SK-N-SH (cell line): Measurements from ENCODE around the gene ARL5B.

Source experiments
- CTCF ChIP-seq: fragments of 200-600 bp; sonication (generic); IDR thresholded peaks from 2 replicates; pipeline ENCODE4 v1.6.1; 2017; ENCODE audit warnings: antibody characterized with exemption, mild to moderate bottlenecking, moderate library complexity
- EZH2phosphoT487 ChIP-seq: fragments of 200-600 bp; sonication (generic); IDR thresholded peaks from 2 replicates; pipeline ENCODE4 v1.6.1; 2017; ENCODE audit warnings: low read depth, mixed run types, mild to moderate bottlenecking, antibody characterized with exemption, moderate library complexity, borderline replicate concordance
- GABPA ChIP-seq: IDR thresholded peaks from 2 replicates; pipeline ENCODE4 v1.4.0; 2012; ENCODE audit warnings: low read depth, mild to moderate bottlenecking
- JUND ChIP-seq: IDR thresholded peaks from 2 replicates; pipeline ENCODE4 v1.4.0; 2012
- MXI1 ChIP-seq: IDR thresholded peaks from 2 replicates; pipeline ENCODE4 v1.6.1; 2012; ENCODE audit warnings: mild to moderate bottlenecking, low read depth, low read length, improper control_type of control experiment
- SMC3 ChIP-seq: IDR thresholded peaks from 2 replicates; pipeline ENCODE4 v1.6.1; 2012; ENCODE audit warnings: low read depth, low read length, improper control_type of control experiment

- TF ChIP-seq CTCF = no peak
- TF ChIP-seq GABPA = no peak
- TF ChIP-seq EZH2phosphoT487 = no peak
- TF ChIP-seq MXI1 = no peak
- TF ChIP-seq SMC3 = no peak
- no peak for TF ChIP-seq JUND
Measured at GRCh38 chr10:18649364-18649959, 9.8 kb upstream of the ARL5B start.
